ENCODE measurements around the gene NEK7.

NEK7 gene

DNA sequence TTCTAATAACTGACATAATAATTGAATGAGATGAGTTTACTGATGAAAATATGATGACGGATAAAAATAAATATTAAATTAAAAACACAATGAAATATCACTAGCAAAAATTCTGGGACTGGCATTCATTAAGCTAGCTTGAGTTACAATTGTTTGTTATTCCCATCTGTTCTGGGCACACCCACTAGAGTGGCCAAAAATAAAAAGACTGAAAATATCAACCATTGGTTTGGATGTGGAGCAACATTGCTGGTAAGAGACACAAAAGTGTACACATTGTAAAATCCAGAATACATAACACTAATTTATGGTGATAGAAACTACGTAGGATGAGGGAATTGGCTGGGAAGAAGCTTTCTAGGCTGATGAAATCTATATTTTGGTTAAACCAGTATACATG lies 9.6 kb upstream of the NEK7 start:
- H3K27ac ChIP-seq: no peak overlapping the region
- TF ChIP-seq, protein P1, sequence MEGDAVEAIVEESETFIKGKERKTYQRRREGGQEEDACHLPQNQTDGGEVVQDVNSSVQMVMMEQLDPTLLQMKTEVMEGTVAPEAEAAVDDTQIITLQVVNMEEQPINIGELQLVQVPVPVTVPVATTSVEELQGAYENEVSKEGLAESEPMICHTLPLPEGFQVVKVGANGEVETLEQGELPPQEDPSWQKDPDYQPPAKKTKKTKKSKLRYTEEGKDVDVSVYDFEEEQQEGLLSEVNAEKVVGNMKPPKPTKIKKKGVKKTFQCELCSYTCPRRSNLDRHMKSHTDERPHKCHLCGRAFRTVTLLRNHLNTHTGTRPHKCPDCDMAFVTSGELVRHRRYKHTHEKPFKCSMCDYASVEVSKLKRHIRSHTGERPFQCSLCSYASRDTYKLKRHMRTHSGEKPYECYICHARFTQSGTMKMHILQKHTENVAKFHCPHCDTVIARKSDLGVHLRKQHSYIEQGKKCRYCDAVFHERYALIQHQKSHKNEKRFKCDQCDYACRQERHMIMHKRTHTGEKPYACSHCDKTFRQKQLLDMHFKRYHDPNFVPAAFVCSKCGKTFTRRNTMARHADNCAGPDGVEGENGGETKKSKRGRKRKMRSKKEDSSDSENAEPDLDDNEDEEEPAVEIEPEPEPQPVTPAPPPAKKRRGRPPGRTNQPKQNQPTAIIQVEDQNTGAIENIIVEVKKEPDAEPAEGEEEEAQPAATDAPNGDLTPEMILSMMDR (IDR thresholded peaks at IDR 0.05): no peak

GRCh38 chr1:198150369-198150768 lies 6.4 kb upstream of the NEK7 start:
- no peak overlapping the region for H3K27ac ChIP-seq
- TF ChIP-seq, protein P1 (IDR thresholded peaks at IDR 0.05): no peak
- TF ChIP-seq ZFX (IDR thresholded peaks at IDR 0.05; ENCODE audit: borderline replicate concordance): no peak

DNA sequence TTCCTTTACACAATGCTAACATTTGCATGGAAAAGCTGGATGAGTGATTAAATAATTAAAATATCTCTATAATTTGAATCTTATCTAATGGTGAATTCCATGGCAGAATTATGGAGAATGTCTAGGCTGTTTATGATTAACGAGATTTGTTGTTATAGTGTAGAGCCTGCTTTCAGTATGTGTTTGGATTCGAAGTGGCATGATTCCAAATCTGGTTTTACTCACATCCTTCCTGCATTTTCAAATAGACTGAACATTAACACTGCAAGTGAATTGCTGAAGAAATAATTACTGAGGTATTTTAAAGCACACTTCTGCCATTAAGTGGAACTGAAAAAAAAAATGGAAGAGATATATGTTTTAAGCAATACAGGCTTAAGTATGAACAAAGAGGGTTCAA lies 5.1 kb upstream of the NEK7 start:
- no peak for TF ChIP-seq ZFX (IDR thresholded peaks at IDR 0.05; ENCODE audit: borderline replicate concordance)
- TF ChIP-seq, protein P1 (IDR thresholded peaks at IDR 0.05): no peak
- peak overlapping the region; percentile 1; the same call in 1 of the 2 replicates for H3K27ac ChIP-seq

GRCh38 chr1:198153103-198153502 lies 3.7 kb upstream of the NEK7 start:
- TF ChIP-seq, protein P1 (IDR thresholded peaks at IDR 0.05): no peak
- no peak for TF ChIP-seq ZFX (IDR thresholded peaks at IDR 0.05; ENCODE audit: borderline replicate concordance)
- no peak overlapping the region for H3K27ac ChIP-seq

DNA sequence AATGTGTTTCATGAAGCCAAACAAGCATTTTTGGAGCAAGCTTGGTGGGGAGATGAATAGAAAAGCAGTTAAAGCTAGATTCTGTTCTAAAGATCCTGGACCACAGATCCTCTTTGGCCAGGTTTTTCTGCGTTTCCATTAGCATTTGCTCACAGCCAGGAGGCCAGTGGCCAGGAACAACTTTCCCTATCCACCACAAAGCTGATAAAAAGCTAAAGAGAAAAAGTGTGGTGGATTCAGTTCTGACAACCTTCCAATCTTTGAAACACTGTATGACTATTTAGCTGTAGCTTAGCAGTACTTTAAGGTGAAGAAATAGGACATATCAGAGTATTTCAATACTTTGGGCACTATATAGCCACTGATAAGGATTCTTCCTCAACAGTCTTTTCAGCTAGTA lies 3.0 kb upstream of the NEK7 start:
- no peak overlapping the region for H3K27ac ChIP-seq
- TF ChIP-seq, protein P1 (IDR thresholded peaks at IDR 0.05): no peak
- TF ChIP-seq ZFX (IDR thresholded peaks at IDR 0.05; ENCODE audit: borderline replicate concordance): no peak

GRCh38 chr1:198155253-198155652 lies 1.5 kb upstream of the NEK7 start:
- TF ChIP-seq, protein P1 (IDR thresholded peaks at IDR 0.05): no peak
- no peak for TF ChIP-seq ZFX (IDR thresholded peaks at IDR 0.05; ENCODE audit: borderline replicate concordance)
- H3K27ac ChIP-seq: no peak overlapping the region

- TF ChIP-seq, protein P1 (IDR thresholded peaks at IDR 0.05): peak; percentile 87
- no peak for TF ChIP-seq ZFX (IDR thresholded peaks at IDR 0.05; ENCODE audit: borderline replicate concordance)
- peak overlapping the region; percentile 94 for H3K27ac ChIP-seq
Measured at GRCh38 chr1:198156111-198156744, 570 bp upstream of the NEK7 start.
